Liver (tissue), 9 donors: ENCODE results near the gene EPSTI1. TPM values are rescaled to one million over a fixed set of nuclear protein-coding genes. Genes with fewer than 3 reads are reported as not detected.

Experiments
- DNase-seq: peaks from one replicate; pipeline ENCODE4 v3.0.0-alpha.2; 2017; ENCODE audit warnings: low spot score
- H3K27ac ChIP-seq, 2 donors: one replicate each; pipeline ENCODE4 v1.7.0; 2013; ENCODE audit warnings: inconsistent platforms in 2 of 2, low read length in 2 of 2, control low read depth in 1 of 2, low read depth in 1 of 2, mild to moderate bottlenecking in 1 of 2
- H3K27me3 ChIP-seq, 4 donors: one replicate each; pipeline versions ENCODE4 v1.6.1 to v1.7.0; 2013; ENCODE audit warnings: low read length in 3 of 4, inconsistent platforms in 1 of 4, mild to moderate bottlenecking in 1 of 4, moderate library complexity in 1 of 4; ENCODE audit not compliant: control insufficient read depth in 4 of 4, insufficient read depth in 4 of 4
- H3K36me3 ChIP-seq, 4 donors: one replicate each; pipeline versions ENCODE4 v1.6.1 to v1.7.0; 2013; ENCODE audit warnings: low read length in 3 of 4, mild to moderate bottlenecking in 3 of 4, low read depth in 1 of 4, moderate library complexity in 1 of 4; ENCODE audit not compliant: control insufficient read depth in 4 of 4, insufficient read depth in 3 of 4
- H3K4me1 ChIP-seq, 4 donors: one replicate each; pipeline versions ENCODE4 v1.6.1 to v1.7.0; 2013; ENCODE audit warnings: low read length in 3 of 4, mild to moderate bottlenecking in 3 of 4, moderate library complexity in 1 of 4; ENCODE audit not compliant: control insufficient read depth in 4 of 4, insufficient read depth in 4 of 4
- H3K4me3 ChIP-seq, 3 donors: one replicate each; pipeline versions ENCODE4 v1.6.1 to v1.7.0; 2013; ENCODE audit warnings: low read length in 3 of 3, control low read depth in 1 of 3, low read depth in 1 of 3, mild to moderate bottlenecking in 1 of 3
- H3K9ac ChIP-seq, 2 donors: one replicate each; pipeline ENCODE4 v1.7.0; 2013; ENCODE audit warnings: low read length in 2 of 2, mild to moderate bottlenecking in 2 of 2, moderate library complexity in 2 of 2, control low read depth in 1 of 2, low read depth in 1 of 2
- H3K9me3 ChIP-seq, 4 donors: one replicate each; pipeline versions ENCODE4 v1.6.1 to v1.7.0; 2013; ENCODE audit warnings: low read length in 3 of 4; ENCODE audit not compliant: control insufficient read depth in 4 of 4
- CTCF ChIP-seq: fragments of 150-350 bp; IDR thresholded peaks from 2 replicates; pipeline ENCODE4 v1.5.1; 2017; ENCODE audit warnings: improper control_type of control experiment, low read depth, low read length; ENCODE audit not compliant: missing input control
- EGR1 ChIP-seq, 2 donors: IDR thresholded peaks; 2 replicates each; pipeline ENCODE4 v1.6.1; 2016 to 2018; ENCODE audit warnings: antibody characterized with exemption in 2 of 2, low read depth in 2 of 2
- FOXA1 ChIP-seq: IDR thresholded peaks from 2 replicates; pipeline ENCODE4 v1.6.1; 2016; ENCODE audit warnings: antibody characterized with exemption
- FOXA2 ChIP-seq: IDR thresholded peaks from 2 replicates; pipeline ENCODE4 v1.6.1; 2016; ENCODE audit warnings: antibody characterized with exemption
- GABPA ChIP-seq, 2 donors: IDR thresholded peaks in 1 of 2; conservative IDR thresholded peaks in 1 of 2; 2 replicates each; pipeline ENCODE4 v1.6.1; 2016; ENCODE audit warnings: antibody characterized with exemption in 2 of 2, mild to moderate bottlenecking in 1 of 2, moderate library complexity in 1 of 2
- HNF4A ChIP-seq, 2 donors: conservative IDR thresholded peaks; 2 replicates each; pipeline ENCODE4 v1.6.1; 2016; ENCODE audit warnings: antibody characterized with exemption in 2 of 2, mild to moderate bottlenecking in 2 of 2
- HNF4G ChIP-seq: IDR thresholded peaks from 2 replicates; pipeline ENCODE4 v1.6.1; 2016; ENCODE audit warnings: antibody characterized with exemption
- JUND ChIP-seq, 2 donors: IDR thresholded peaks; 2 replicates each; pipeline ENCODE4 v1.6.1; 2016; ENCODE audit warnings: antibody characterized with exemption in 2 of 2
- MAX ChIP-seq: IDR thresholded peaks from 2 replicates; pipeline ENCODE4 v1.6.1; 2016; ENCODE audit warnings: antibody characterized with exemption
- NR2F2 ChIP-seq: IDR thresholded peaks from 2 replicates; pipeline ENCODE4 v1.6.1; 2016; ENCODE audit warnings: antibody characterized with exemption
- RAD21 ChIP-seq, 2 donors: IDR thresholded peaks; 2 replicates each; pipeline ENCODE4 v1.6.1; 2016; ENCODE audit warnings: antibody characterized with exemption in 2 of 2, mild to moderate bottlenecking in 2 of 2
- REST ChIP-seq: IDR thresholded peaks from 2 replicates; pipeline ENCODE4 v1.6.1; 2016; ENCODE audit warnings: antibody characterized with exemption, mild to moderate bottlenecking
- RXRA ChIP-seq, 2 donors: IDR thresholded peaks; 2 replicates each; pipeline ENCODE4 v1.6.1; 2017 to 2018; ENCODE audit warnings: antibody characterized with exemption in 2 of 2, mild to moderate bottlenecking in 1 of 2
- SP1 ChIP-seq: IDR thresholded peaks from 2 replicates; pipeline ENCODE4 v1.6.1; 2018; ENCODE audit warnings: antibody characterized with exemption, mild to moderate bottlenecking
- TAF1 ChIP-seq: conservative IDR thresholded peaks from 2 replicates; pipeline ENCODE4 v1.6.1; 2016; ENCODE audit warnings: antibody characterized with exemption, mild to moderate bottlenecking
- YY1 ChIP-seq: IDR thresholded peaks from 2 replicates; pipeline ENCODE4 v1.6.1; 2016; ENCODE audit warnings: antibody characterized with exemption, mild to moderate bottlenecking
- ZBTB33 ChIP-seq: IDR thresholded peaks from 2 replicates; pipeline ENCODE4 v1.6.1; 2016; ENCODE audit warnings: antibody characterized with exemption
- WGBS: extraction: QIAGEN DNeasy Blood & Tissue Kit; methylation state at CpG from one replicate; pipeline ENCODE4 v1.1.7; 2013; 5-methylcytosine and 5-hydroxymethylcytosine counted together
- polyA plus RNA-seq, 2 donors: library from polyadenylated mRNA; stranded (reverse) in 1 of 2; unstranded in 1 of 2; fragments of 200-250 nt in 1 of 2; fragments of >200 nt in 1 of 2; fragmentation: Nextera tagmentation in 1 of 2; extraction: Ambion mirVana in 1 of 2; gene quantifications; one replicate each; pipeline versions ENCODE4 v1.2.1 to v1.2.3, GENCODE V29; 2013 to 2015
- total RNA-seq, 2 donors: library from RNA; depleted of rRNA; stranded (reverse); fragments of >200 nt; gene quantifications; one replicate each; pipeline ENCODE4 v1.2.3, GENCODE V29; 2014
- TF ChIP-seq, protein P1 (sequence below): IDR thresholded peaks from 2 replicates; pipeline ENCODE4 v1.6.1; 2016; ENCODE audit warnings: antibody characterized with exemption
- donor health status: healthy.
- donor health status: healthy.
- donor health status: healthy.
- donor health status: healthy.
- donor health status: healthy.

Gene EPSTI1
- total and polyA plus RNA-seq, 4 donors: 2.1 to 20.3 (median 4.2) TPM

- 82% methylated on average over 3 of the region's 3 CpGs for WGBS
- Histone ChIP-seq H3K9me3 (peaks cover 0 to 2% (median 0%) of the 10 kb centered on the region in 4 donors), H3K36me3 (no peaks in the 10 kb centered on the region), H3K27ac (no peak overlapping the region), H3K4me3 (no peak overlapping the region), H3K27me3 (peaks cover 0 to 2% (median 0%) of the 10 kb centered on the region in 4 donors), H3K9ac (no peak overlapping the region), H3K4me1 (no peaks in the 10 kb centered on the region)
- TF ChIP-seq TAF1 (no peak), REST (no peak)
- DNase-seq: no peak
These were observed 113.3 kb downstream of the EPSTI1 start for GRCh38 chr13:42878721-42879120.

DNA sequence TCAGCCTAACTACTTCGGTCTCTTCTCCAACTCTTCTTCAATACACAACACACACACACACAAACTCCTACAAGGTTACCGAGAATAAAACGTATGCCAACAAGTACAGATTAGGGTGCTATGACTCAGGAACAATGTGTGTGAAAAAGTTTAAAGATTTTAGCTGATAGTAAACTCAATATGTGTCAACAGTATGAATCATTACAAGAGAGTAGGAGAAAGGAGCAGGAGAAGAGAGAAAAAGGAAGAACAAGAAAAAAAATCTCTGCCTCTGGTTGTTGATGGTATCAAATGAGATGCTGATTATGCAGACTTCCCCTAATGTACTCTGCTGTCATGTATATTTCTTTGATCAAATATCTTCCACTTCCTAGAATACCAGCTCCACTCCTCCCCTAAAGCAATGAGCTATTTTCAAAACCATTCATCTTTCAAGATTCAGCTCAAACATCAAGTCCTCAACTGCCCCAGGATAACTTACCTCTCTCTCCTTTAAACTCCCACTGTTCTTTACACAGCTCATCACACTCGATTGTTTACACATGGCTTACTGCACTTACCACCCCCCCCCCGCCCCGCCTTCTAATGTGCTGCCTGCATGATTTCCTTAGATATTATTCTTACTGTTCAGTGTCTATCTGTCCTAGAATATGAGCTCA lies 115.0 kb downstream of the EPSTI1 start:
- WGBS: 54% methylated on average over 6 of the region's 6 CpGs
- TF ChIP-seq TAF1 (no peak), YY1 (no peak), EGR1 (IDR thresholded peaks at IDR 0.05; ENCODE audit: low read depth in 2 of 2) (no peak), SP1 (no peak), FOXA2 (no peak), CTCF (no peak), HNF4G (no peak), RAD21 (IDR thresholded peaks at IDR 0.05) (no peak), MAX (no peak), JUND (IDR thresholded peaks at IDR 0.05) (no peak), REST (no peak), HNF4A (conservative IDR thresholded peaks at IDR 0.05) (no peak), NR2F2 (no peak), RXRA (IDR thresholded peaks at IDR 0.05) (no peak), FOXA1 (no peak), GABPA (IDR thresholded peaks at IDR 0.05 in 1 of 2, conservative IDR thresholded peaks at IDR 0.05 in 1 of 2) (no peak), ZBTB33 (no peak)
- TF ChIP-seq, protein P1, sequence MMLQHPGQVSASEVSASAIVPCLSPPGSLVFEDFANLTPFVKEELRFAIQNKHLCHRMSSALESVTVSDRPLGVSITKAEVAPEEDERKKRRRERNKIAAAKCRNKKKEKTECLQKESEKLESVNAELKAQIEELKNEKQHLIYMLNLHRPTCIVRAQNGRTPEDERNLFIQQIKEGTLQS: no peak
- DNase-seq: no peak

More for the DNA sequence above, 115.0 kb downstream of the EPSTI1 start:
- Histone ChIP-seq H3K27me3 (peaks cover 0 to 5% (median 1%) of the 10 kb centered on the region in 4 donors), H3K36me3 (no peaks in the 10 kb centered on the region), H3K9ac (no peak overlapping the region), H3K27ac (no peak overlapping the region), H3K4me3 (no peak overlapping the region), H3K4me1 (no peaks in the 10 kb centered on the region), H3K9me3 (peaks cover 0 to 2% (median 0%) of the 10 kb centered on the region in 4 donors)
